Measurements from ENCODE around the gene KCTD3. TPM values are rescaled to one million over a fixed set of nuclear protein-coding genes. Genes with fewer than 3 reads are reported as not detected.

KCTD3 gene
- total RNA-seq, 1 experiment from 2014 or later: 53.6 TPM

DNA sequence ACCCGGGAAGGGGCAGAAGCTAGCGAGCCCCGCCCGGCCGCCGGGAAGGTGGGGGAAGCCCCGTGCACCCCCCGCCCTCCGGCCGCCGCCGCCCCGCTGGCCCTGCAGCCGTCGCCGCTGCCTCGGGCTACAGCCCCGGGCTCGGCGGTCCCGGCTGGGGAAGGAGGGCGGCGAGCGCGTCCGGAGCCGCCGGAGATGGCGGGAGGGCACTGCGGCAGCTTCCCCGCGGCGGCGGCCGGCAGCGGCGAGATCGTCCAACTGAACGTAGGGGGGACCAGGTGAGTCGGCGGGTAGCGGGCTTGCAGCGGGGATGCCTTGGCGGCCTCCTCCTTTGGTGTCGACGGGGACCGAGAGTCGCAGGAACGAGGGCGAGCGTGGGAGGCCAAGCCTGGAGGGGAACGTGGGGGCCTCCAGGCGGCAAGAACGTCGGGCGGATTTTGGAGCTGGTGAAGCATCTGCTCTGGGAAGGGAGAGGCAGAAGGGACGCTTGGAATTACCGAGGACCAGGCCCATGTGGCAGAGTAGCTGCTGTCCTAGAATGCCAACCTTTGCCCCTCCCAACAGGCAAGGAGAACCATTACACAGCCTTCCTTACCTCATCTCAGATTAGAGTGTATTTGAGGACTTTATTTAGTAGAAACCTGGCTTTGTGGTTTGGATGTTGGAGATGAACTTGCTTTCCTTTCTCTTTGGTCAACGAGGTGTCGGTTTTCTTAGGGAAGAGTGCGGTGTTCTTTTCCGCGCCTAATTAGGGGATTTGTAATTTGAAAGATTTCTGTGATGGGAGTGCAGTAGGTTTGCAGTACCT is 591 bp downstream of the KCTD3 start:
- DNase-seq: peak; percentile 51 to 58
- CTCF ChIA-PET: no interaction called here
- intact Hi-C loops (cut with micrococcal nuclease; ENCODE audit: unreplicated experiment): loop anchor here (1.0 to 10.0 kb wide), 3 partner anchors 16 to 1123 kb away; no protein-coding TSS in a partner anchor

DNA sequence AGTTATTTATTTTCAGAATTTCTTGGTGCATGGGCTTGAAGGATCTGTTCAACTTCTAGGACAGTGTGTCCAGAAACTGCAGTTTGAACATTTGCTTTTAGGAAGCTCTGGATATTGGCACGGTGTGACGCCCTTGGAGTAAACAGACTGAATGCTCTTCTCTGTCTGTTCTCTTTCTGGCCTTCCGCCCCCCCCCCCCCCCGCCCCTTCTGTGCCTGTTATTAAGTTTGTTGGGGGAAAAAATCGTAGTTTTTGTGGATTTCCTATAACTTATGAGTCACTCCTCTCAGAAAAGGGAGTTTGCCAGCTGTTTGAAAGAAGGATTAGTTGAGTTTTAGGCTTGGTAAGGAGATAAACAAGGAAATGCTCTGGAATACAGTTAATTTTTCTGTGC is 1.2 kb downstream of the KCTD3 start:
- peaks cover 33% of the 10 kb centered on the region for H3F3A ChIP-seq (ENCODE audit: insufficient read depth, low read depth)
- no peaks in the 10 kb centered on the region for H3K9me2 ChIP-seq (ENCODE audit: insufficient read depth)
- no peak for DNase-seq
- peak overlapping the region; percentile 75 for H3K27ac ChIP-seq
- H3K4me1 ChIP-seq (replicated peaks; ENCODE audit: insufficient read depth): peaks cover 42% of the 10 kb centered on the region
- intact Hi-C loops (cut with micrococcal nuclease; ENCODE audit: unreplicated experiment): loop anchor here (5.0 to 10.0 kb wide), 2 partner anchors 39 to 1123 kb away; no protein-coding TSS in a partner anchor
- ChIA-PET CTCF (interaction anchor here (0.6 kb wide), 1 partner anchor 356 kb away, joined by 10 read pairs; no protein-coding TSS in a partner anchor), POLR2A (ENCODE audit: unreplicated experiment) (no interaction called here)
- H3K27me3 ChIP-seq (ENCODE audit: insufficient read depth, low read depth): no peaks in the 10 kb centered on the region
- H3K9me3 ChIP-seq (ENCODE audit: insufficient read depth, low read depth): no peaks in the 10 kb centered on the region
- H3K4me2 ChIP-seq: peak overlapping the region; percentile 97
- no peak for TF ChIP-seq EZH2 (IDR thresholded peaks at IDR 0.05; ENCODE audit: low read depth)
- TF ChIP-seq, protein P1, sequence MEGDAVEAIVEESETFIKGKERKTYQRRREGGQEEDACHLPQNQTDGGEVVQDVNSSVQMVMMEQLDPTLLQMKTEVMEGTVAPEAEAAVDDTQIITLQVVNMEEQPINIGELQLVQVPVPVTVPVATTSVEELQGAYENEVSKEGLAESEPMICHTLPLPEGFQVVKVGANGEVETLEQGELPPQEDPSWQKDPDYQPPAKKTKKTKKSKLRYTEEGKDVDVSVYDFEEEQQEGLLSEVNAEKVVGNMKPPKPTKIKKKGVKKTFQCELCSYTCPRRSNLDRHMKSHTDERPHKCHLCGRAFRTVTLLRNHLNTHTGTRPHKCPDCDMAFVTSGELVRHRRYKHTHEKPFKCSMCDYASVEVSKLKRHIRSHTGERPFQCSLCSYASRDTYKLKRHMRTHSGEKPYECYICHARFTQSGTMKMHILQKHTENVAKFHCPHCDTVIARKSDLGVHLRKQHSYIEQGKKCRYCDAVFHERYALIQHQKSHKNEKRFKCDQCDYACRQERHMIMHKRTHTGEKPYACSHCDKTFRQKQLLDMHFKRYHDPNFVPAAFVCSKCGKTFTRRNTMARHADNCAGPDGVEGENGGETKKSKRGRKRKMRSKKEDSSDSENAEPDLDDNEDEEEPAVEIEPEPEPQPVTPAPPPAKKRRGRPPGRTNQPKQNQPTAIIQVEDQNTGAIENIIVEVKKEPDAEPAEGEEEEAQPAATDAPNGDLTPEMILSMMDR (conservative IDR thresholded peaks at IDR 0.05): no peak
- peak overlapping the region; percentile 89 for H2AFZ ChIP-seq
- H4K20me1 ChIP-seq (ENCODE audit: insufficient read depth): no peaks in the 10 kb centered on the region
- BruUV-seq (replicated peaks): no TSS peak
- H3K36me3 ChIP-seq (ENCODE audit: low read depth): no peaks in the 10 kb centered on the region
- H3K79me2 ChIP-seq (ENCODE audit: low read depth): peaks cover 72% of the 10 kb centered on the region
- peak overlapping the region; percentile 68 for H3K4me3 ChIP-seq

More for the DNA sequence above, 591 bp downstream of the KCTD3 start:
- Histone ChIP-seq H3K4me1 (replicated peaks; ENCODE audit: insufficient read depth) (peaks cover 42% of the 10 kb centered on the region), H3K4me3 (peak overlapping the region; percentile 68), H3K36me3 (ENCODE audit: low read depth) (no peaks in the 10 kb centered on the region), H3K79me2 (ENCODE audit: low read depth) (peaks cover 66% of the 10 kb centered on the region), H3K9me3 (ENCODE audit: insufficient read depth, low read depth) (no peaks in the 10 kb centered on the region), H3K27me3 (ENCODE audit: insufficient read depth, low read depth) (no peaks in the 10 kb centered on the region), H3K27ac (peak overlapping the region; percentile 75), H4K20me1 (ENCODE audit: insufficient read depth) (no peaks in the 10 kb centered on the region), H3F3A (ENCODE audit: insufficient read depth, low read depth) (peaks cover 33% of the 10 kb centered on the region), H3K9me2 (ENCODE audit: insufficient read depth) (no peaks in the 10 kb centered on the region), H2AFZ (peak overlapping the region; percentile 86), H3K4me2 (peak overlapping the region; percentile 97)
- TF ChIP-seq, protein P1 (conservative IDR thresholded peaks at IDR 0.05): no peak
- no peak for TF ChIP-seq EZH2 (IDR thresholded peaks at IDR 0.05; ENCODE audit: low read depth)
- POLR2A ChIA-PET (ENCODE audit: unreplicated experiment): interaction anchor here (0.6 kb wide), 1 partner anchor 18 kb away, joined by 4 read pairs; no protein-coding TSS in a partner anchor
- BruUV-seq (replicated peaks): no TSS peak

DNA sequence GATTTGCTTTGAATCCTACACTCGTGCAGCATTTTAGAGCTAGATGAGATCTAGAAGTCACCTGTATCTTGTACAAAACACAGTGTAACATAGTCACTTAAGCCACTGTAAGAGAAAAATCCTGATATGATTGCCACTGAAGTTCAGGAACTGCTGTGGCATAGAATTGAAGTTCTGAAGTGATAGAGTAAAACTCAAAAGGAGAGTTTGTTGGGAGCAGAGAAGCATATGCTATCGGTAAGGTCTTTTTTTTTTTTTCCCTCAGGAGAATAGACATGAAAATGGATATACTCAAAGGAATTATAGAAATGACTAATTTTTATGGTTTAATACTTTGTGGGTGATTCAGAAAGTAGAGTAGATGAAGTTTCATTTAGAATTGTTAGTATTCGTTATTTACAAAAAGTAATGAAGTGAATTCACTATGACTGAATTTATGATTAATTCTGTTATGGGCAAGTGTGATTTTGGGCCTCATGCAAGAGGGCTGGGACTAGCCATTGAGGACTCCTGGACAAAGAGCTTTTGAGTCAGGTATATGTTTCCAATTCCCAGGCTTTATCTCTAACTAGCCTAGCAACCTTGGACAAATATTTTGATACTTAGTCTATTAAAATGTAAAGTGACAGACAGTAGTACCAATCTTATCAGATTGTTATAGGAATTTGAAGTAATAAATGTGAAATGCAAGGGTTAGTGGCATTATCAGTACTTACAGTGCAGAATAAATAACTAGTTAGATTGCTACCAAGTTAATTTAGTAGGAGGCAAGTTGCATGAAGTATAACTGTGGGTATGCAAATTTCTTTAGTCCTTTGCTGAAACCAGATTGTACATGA is 3.1 kb downstream of the KCTD3 start:
- intact Hi-C loops (cut with micrococcal nuclease; ENCODE audit: unreplicated experiment): loop anchor here (5.0 to 10.0 kb wide), 2 partner anchors 37 to 1125 kb away; no protein-coding TSS in a partner anchor
- H3K27ac ChIP-seq: peak overlapping the region; percentile 75
- peak in 1 of 2 experiments; percentile 82 for DNase-seq
- H3K27me3 ChIP-seq (ENCODE audit: insufficient read depth, low read depth): no peaks in the 10 kb centered on the region
- TF ChIP-seq, protein P1 (conservative IDR thresholded peaks at IDR 0.05): no peak
- TF ChIP-seq EZH2 (IDR thresholded peaks at IDR 0.05; ENCODE audit: low read depth): no peak
- H3K79me2 ChIP-seq (ENCODE audit: low read depth): peaks cover 90% of the 10 kb centered on the region
- H4K20me1 ChIP-seq (ENCODE audit: insufficient read depth): no peaks in the 10 kb centered on the region
- H3K4me1 ChIP-seq (replicated peaks; ENCODE audit: insufficient read depth): peaks cover 38% of the 10 kb centered on the region
- H3K4me3 ChIP-seq: peak overlapping the region; percentile 68
- H2AFZ ChIP-seq: peak overlapping the region; percentile 67; the same call in 1 of the 2 replicates
- ChIA-PET CTCF (no interaction called here), POLR2A (ENCODE audit: unreplicated experiment) (no interaction called here)
- H3K9me3 ChIP-seq (ENCODE audit: insufficient read depth, low read depth): no peaks in the 10 kb centered on the region
- H3K9me2 ChIP-seq (ENCODE audit: insufficient read depth): no peaks in the 10 kb centered on the region
- H3K4me2 ChIP-seq: peak overlapping the region; percentile 97
- peaks cover 33% of the 10 kb centered on the region for H3F3A ChIP-seq (ENCODE audit: insufficient read depth, low read depth)
- no TSS peak for BruUV-seq (replicated peaks)
- H3K36me3 ChIP-seq (ENCODE audit: low read depth): 0 out of 2 replicates have a peak, but pooled peaks cover 8% of the 10 kb centered on the region

Data from PC-9 (cell line).